ENCODE measurements around the gene CPSF4.
A peak's percentile ranks its signal among the peaks of the same experiment; 100 is the strongest.
"Not testable (repeated sequence)": the region's sequence is repeated elsewhere in the genome, so short reads cannot be mapped to it uniquely, and the experiment has no call there.

Gene CPSF4

DNA sequence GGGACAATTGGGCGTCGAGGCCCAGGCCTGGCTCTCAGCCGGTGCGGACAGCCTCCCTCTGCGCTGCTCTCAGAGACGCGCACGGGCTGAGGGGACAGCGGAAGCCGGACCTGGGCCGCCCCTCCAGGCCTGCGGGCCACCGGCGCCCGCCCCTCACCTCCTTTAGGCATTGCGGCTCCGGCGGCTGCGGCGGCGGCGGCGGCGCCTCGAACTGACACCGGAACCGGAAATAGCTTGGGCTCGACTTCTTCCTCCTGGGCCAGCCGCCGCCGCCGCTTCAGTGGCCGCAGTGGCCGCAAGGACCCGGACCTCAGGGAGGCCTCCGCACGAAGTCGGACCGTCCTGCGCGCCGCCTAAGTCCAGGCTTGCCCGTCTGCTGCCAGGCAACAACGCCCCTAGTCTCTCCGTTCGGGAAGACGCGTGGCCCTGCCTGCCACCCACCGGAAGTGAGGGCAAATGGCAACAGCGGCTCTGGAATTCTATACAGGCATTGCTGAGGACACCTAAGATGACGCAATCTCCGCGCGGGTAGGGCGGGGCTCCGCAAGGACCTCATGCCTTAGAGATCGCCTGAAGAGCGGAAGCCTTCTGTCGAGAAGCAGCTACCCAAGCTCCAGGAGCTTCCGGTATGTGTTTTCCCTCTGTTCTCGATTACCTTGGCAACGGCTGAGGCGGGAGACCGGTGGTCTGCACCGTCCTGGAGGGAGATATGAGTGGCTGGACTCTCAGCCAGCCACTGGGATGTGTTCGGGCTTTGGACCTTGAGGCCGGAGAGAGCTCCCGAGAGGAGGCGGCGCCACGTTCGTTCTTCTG, 30.2 kb upstream of the CPSF4 start, which contains the start of the genes BUD31 and PDAP1:
TSS of gene BUD31 (plus strand) at position 591 of the 813 bp plus-strand sequence. CDS start 2,124 bp downstream, outside the sequence.
TSS of gene PDAP1 (minus strand) at position 219 of the 813 bp plus-strand sequence. CDS start at position 170, 49 bp downstream.
- DNase-seq = peak; percentile 93

DNA sequence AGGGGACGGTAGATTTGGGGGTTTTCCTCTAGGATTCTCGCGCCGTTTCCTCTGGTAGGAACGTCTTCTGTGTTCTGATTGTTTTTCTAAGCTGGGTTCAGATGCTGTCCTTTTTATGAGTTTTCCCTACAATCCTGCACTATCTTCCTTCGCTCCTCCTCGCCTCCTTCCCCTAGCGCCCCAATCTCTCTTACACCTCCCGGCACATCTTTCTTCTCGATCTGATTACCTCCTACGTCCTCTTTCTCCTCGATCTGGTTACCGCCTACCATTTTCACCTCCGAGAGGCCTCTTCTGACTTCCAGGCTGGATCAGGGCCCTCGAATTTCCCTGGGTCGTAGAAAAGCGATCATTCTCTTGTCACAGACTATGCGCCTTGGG, 29.6 kb upstream of the CPSF4 start:
- DNase-seq = no peak

GRCh38 chr7:99409806-99410205, 28.9 kb upstream of the CPSF4 start:
- DNase-seq = no peak

- DNase-seq = no peak
These were observed 28.1 kb upstream of the CPSF4 start for GRCh38 chr7:99410635-99411034.

GRCh38 chr7:99415513-99416127, 23.1 kb upstream of the CPSF4 start:
- not testable (repeated sequence) for DNase-seq

GRCh38 chr7:99418260-99418659, 20.5 kb upstream of the CPSF4 start:
- no peak for DNase-seq

DNA sequence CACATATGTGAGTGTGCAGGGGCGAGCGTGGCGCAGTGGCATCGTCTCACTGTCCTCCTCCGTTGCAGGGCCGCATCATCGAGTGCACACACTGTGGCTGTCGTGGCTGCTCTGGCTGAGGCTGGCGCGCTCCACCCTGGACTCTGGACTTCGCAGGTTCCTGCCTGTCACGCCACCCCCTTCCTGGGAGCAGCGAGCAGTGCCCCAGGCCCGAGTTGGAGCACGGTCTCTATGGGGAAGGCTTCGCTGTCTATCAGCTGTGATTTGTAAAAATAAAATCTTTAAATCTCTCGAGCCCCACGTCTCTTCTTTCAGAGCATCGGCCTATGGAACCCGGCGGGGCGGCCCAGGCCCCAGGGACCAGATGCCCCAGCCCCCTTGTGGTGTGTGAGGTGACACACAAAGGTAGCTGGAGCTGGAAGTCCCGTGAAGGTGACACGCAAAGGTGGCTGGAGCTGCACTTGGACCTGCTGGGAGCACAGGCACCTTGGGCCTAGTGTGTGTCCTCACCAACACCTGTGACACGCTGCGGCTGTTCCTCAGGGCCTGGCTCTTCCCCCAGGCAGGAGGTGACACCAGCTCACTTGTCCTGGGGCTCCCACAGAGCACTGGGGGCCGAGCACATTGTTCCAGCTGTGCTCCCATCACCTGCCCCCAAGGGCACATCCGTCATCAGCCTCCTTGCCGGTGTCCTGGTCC, 19.3 kb upstream of the CPSF4 start:
- DNase-seq = no peak

DNA sequence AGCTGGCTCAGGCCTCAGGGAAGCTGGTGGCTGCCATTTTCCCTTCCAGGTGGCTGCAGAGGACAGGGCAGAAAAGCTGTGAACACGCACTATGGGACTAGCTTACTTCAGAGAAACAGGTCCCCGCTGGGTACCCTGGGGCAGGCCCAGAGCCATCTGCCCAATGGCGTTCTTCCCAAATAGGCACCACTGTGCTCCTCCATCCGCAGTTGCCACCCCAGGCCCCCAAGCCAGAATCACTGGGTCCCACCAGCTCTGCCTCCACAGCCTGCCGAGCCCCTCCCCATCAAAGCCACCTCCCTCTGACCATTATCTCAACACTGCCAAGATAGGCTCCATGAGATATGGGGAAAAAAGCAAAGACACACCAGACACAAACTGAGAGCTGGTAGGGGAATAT, 18.5 kb upstream of the CPSF4 start:
- no peak for DNase-seq

- DNase-seq = no peak
These were observed 17.8 kb upstream of the CPSF4 start for GRCh38 chr7:99420986-99421385.

DNA sequence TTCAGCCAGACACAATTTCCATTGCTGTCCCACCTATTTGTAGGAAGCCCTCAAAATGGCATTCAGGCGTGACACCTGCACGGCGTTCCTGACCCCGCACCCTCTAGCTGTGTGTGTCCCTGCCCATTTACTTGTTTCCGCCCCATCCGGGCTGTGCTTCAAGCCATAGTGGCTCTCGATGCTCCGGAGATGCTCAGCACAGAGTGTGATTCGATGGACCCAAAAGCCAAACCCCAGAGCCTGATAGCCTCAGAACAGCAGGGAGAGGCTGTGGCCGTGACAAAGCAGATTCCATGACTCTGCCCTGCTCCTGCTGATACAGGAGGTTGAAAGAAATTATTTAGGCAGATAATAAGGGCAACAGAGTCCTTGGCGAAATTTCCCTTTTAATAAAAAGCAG, 16.6 kb upstream of the CPSF4 start:
- DNase-seq = no peak

DNA sequence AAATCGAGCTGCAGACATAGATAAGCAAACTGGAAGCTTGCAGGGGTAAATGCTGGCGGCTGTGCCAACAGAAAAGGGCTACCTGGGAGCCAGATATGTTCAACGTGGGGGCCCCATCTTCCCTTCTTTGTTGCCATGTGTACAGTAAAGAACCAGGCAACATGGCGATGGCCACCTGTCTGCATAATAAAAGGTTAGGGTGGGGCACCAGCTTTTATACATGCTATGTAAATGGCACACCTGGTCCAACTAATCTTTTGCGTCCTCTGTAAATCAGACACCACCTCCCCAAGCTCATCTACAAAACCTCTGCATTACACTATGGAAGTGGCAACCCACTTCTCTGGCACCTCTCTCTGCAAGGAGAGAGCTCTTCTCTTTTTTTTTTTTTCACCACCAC, 16.1 kb upstream of the CPSF4 start:
- no peak for DNase-seq

- DNase-seq = no peak
These were observed 13.6 kb upstream of the CPSF4 start for GRCh38 chr7:99424932-99425730.

- DNase-seq = no peak
These were observed 9.7 kb upstream of the CPSF4 start for GRCh38 chr7:99428972-99429566.

GRCh38 chr7:99429756-99430155, 9.0 kb upstream of the CPSF4 start:
- DNase-seq = no peak

- DNase-seq = not testable (repeated sequence)
These were observed 6.8 kb upstream of the CPSF4 start for GRCh38 chr7:99431756-99432540.

GRCh38 chr7:99433158-99433557, 5.6 kb upstream of the CPSF4 start:
- no peak for DNase-seq

- DNase-seq = no peak
These were observed 684 bp upstream of the CPSF4 start for GRCh38 chr7:99437946-99438572.

DNA sequence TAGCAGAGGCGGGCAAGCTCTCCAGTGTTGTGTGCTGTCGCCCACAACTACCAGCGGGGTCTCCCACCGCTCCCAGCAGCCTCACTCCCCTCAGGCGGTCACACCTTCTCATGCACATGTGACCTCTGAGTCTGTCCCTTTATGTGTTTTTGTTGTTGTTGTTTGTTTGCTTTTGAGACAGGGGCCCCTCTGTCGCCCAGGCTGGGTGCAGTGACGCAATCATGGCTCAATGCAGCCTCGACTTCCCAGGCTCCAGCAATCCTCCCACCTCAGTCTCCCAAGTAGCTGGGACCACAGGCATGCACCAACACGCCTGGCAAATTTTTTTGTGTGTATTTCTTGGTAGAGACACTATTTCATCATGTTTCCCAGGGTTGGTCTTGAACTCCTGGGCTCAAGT, 1.5 kb downstream of the CPSF4 start:
- no peak for DNase-seq

GRCh38 chr7:99446096-99446495, 7.4 kb downstream of the CPSF4 start:
- no peak for DNase-seq

DNA sequence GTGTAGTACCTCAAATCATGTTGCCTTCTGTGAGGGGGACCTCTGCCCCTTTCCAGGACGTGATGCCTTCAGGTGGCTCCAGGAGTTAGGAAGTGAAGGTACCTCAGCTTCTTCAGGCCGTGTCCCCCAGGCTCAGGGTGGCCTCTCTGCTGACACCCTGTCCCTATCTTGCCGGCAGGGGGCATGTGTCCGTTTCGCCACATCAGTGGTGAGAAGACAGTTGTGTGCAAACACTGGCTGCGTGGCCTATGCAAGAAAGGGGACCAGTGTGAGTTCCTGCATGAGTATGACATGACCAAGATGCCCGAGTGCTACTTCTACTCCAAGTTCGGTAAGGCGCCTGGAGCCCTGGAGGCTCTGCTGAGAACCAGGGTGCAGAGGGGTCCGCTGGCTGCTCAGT, 9.2 kb downstream of the CPSF4 start:
- DNase-seq = no peak

DNA sequence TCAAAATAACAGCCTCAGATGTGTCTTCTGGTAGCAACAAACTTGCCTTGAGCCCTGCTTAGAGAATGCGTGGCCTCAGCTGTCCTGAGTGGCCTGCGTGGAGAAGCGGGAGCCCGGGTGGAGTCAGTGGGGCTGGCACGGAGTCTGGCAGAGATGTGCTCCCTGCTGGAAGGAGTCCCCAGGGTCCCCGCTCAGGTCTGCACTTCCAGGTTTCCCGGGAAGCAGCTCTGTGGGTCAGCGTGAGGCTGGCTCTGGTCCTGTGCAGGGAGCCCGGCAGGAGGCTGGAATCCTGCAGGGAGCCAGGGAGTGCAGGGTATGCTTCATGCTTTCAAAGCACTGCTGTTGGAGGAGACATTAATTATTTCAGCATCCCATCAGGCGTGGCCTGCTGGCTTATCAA, 10.1 kb downstream of the CPSF4 start:
- DNase-seq = no peak

All from stimulated activated CD4-positive, alpha-beta T cell treated with anti-CD3 and anti-CD28 coated beads, Interleukin-1b, Interleukin-23, amount 100 ng/mL, for 48 hours (primary cell).